ENCODE data around the gene USP5.

- TF ChIP-seq CTCF (IDR thresholded peaks at IDR 0.05; ENCODE audit: low read depth, low read length, poor library complexity, severe bottlenecking) (no peak), EZH2phosphoT487 (IDR thresholded peaks at IDR 0.05; ENCODE audit: borderline replicate concordance, low read length) (no peak)
Observed at GRCh38 chr12:6849976-6850560, 1.9 kb upstream of the USP5 start.
